Stimulated activated CD8-positive, alpha-beta memory T cell treated with anti-CD3 and anti-CD28 coated beads, Interleukin-12 subunit alpha, Interleukin-12 subunit beta, amount 100 ng/mL, for 24 hours (primary cell): ENCODE measurements around the gene GPX4.
"Not testable (repeated sequence)": the region's sequence is repeated elsewhere in the genome, so short reads cannot be mapped to it uniquely, and the experiment has no call there.

Experiments used
- DNase-seq: peaks from one replicate; pipeline ENCODE4 v3.0.0-alpha.2; 2020; ENCODE audit errors: extremely low read depth

The GPX4 gene

GRCh38 chr19:1113986-1114483, 10.2 kb downstream of the GPX4 start:
- DNase-seq = no peak

- not testable (repeated sequence) for DNase-seq
These were observed 10.9 kb downstream of the GPX4 start for GRCh38 chr19:1114728-1115127.

GRCh38 chr19:1115646-1116420, 12.0 kb downstream of the GPX4 start:
- DNase-seq = no peak

- no peak for DNase-seq
These were observed 13.2 kb downstream of the GPX4 start for GRCh38 chr19:1116726-1117581.

DNA sequence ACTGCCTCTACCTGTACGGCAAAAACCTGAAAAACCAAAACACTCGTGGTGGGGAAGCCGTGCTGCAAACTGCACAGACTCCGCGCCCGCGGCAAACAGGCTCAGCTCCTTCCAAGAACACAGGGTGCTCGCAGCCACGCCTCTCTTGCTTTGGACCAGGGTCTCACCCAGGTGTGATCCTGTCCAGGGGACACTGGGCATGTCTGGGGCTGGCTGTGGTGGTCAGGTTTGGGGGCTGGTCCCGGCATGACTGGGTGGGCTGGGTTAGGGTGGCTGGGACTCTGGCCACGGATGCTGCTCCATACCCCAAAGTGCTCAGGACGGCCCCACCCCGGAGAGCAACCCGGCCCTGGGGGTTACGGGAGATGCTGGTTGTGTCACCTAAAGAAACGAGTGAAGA, 13.9 kb downstream of the GPX4 start:
- no peak for DNase-seq

DNA sequence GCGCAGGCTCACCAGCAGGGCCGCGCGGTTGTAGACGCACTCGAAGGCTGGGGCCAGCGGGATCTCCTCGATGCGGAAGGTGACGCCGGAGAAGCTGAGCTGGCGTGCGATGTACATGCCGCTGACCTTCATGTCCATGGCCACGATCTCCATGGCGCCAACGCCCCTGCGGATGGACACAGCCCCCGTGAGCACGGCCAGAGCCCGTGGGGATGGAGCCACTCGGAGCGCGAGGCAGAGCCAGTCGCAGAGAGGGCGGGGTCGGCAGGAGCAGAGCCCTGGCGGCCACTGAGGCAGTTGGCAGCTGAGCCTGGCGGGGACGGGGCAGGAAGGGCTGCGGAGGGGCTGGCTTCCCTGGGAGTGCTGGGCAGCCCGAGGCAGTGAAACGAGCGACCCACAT, 15.2 kb downstream of the GPX4 start:
- DNase-seq = no peak

GRCh38 chr19:1119475-1120217, 15.9 kb downstream of the GPX4 start:
- DNase-seq = no peak

GRCh38 chr19:1121395-1121794, 17.6 kb downstream of the GPX4 start:
- DNase-seq = no peak

GRCh38 chr19:1122021-1122971, 18.5 kb downstream of the GPX4 start:
- DNase-seq = no peak

- no peak for DNase-seq
These were observed 19.2 kb downstream of the GPX4 start for GRCh38 chr19:1122972-1123363.

GRCh38 chr19:1123381-1123780, 19.6 kb downstream of the GPX4 start:
- no peak for DNase-seq

DNA sequence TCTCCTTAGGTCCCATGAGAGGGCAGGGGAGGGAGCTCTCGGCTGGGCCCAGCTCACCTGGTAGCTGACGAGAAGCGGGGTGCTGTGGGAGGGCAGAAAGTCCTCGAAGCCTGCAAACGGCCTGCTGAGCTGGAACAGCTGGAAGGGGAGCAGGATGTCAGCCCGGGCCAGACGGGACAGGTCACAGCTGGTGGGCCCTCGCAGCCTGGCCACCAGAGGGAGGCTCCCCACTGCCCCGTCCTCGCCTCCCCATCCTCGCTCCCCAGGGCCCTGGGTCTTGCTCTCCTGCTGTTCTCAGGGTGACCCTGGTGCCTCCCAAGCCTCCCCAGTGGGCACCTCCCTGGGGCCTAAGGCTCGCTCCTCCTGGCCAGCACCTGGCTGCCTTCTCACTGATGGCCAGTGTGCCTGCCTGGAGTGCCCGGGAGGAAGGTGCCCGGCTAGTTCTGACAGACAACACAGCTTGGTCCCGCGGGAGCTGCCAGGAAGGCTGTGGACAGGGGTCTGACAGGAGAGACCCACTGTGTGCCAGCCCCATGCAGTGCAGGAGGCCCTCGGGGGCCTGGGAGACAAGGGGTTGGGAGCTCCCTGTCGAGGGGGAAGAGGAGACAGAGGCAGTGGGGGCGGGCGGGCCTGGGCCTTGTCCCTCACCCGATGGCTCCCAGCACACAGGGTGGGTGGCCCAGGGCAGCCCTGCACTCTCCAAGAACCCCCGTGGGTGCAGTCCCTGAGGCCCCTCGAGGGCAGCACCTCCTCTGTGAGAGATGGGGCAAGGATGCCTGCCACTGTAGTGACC, 20.3 kb downstream of the GPX4 start:
- no peak for DNase-seq

DNA sequence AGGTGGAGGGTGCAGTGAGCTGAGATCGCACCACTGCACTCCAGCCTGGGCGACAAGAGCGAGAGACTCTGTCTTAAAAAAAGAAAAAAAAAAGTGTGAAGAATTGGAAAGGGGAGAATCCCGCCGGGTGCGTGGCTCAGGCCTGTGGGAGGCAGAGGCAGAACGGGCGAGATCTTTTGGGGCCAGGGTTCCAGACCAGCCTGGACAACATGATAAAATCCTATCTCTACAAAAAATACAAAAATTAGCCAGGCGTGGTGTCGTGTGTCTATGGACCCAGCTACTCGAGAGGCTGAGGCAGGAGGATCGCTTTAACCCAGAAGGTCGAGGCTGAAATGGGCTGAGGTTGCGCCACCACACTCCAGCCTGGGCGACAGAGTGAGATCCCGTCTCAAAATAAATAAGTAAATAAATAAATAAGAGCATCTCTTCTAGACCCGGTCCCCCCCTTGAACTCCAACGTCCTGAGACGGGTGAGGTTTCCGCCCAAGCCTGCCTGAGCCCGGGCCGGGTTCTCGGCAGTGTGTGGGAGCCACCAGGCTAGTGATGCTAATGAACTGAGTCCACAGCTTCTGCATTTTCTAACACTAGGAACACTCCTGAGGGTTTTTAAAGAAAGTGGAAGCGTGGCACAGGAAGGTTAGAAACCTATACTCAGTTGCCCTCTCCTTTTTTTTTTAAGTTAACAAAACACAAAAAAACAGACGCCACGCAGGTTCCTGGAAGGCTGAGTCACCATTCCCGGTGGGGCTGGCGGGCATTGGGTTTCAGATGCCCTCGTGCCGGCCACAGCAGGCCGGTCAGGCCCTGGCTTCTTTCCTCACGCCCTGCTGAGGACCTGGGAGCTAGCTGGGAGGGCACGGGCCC, 22.0 kb downstream of the GPX4 start:
- no peak for DNase-seq

DNA sequence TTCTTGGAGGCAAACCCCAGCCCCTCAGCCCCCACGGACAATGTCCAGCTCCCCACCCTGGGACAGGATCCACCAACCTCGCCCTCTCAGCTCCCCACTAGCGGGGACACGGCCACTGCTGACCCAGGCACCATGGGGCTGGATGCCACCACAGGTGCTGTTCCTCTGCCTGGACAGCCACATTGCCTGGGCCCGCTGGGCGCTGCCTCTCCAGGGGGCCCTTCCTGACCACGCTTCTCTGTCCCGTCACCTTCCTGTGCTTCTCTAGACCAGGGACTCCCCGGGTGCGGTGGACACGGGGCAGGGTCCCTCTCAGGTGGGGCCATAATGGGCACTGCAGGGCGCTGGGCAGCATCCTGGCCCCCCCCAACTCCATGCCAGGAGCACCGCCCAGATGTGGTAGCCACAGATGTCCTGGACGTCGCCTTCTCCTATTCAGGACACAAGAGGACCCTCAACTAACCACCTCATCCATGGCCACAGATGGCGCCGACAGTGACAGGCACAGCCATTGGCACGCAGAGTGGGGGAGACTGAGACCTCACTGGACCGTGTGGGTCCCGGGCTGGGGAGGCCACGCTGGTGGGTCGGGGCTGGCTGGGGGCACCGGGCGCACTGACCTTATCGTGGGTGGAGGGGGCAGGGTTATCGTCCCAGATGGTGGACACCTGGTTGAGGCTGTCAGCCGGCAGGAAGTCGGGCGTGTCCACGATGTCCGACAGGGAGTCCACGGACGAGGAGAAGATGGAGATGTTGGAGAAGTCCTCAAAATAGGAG, 23.4 kb downstream of the GPX4 start:
- no peak for DNase-seq

DNA sequence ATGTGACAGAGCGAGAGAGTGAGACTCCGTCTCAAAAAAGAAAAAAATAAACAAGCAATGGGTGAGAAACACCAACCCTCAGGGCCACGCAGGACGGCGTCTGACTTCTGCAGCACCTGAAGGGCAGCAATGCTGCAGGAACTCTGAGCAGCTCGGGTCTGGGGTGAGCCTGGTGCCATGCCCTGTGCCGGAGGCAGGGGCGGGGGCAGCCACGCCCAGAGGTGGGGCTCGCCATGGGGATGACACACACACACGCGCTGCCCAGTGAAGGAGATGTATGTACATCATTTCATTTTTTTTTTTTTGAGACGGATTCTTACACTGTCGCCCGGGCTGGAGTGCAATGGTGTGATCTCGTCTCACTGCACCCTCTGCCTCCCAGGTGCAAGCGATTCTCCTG, 24.3 kb downstream of the GPX4 start:
- DNase-seq = no peak

- not testable (repeated sequence) for DNase-seq
These were observed 25.3 kb downstream of the GPX4 start for GRCh38 chr19:1129084-1129483.

GRCh38 chr19:1129535-1129934, 25.7 kb downstream of the GPX4 start:
- DNase-seq = no peak
